ENCODE results near the gene ABR. TPM values are rescaled to one million over a fixed set of nuclear protein-coding genes. Genes with fewer than 3 reads are reported as not detected.
"Not testable (repeated sequence)": the region's sequence is repeated elsewhere in the genome, so short reads cannot be mapped to it uniquely, and the experiment has no call there.

The ABR gene
- total and polyA plus RNA-seq, 3 donors from 2014 or later, result 30.6 to 52.7 (median 42.1) TPM

GRCh38 chr17:998111-998510 is 181.7 kb downstream of the ABR start:
- Histone ChIP-seq H3K4me1 (peaks cover 18% of the 10 kb centered on the region), H3K4me3 (no peak overlapping the region), H3K36me3 (ENCODE audit: low read depth, missing control alignments) (no peaks in the 10 kb centered on the region), H3K27ac (no peak overlapping the region), H3K9me3 (no peaks in the 10 kb centered on the region), H3K27me3 (no peaks in the 10 kb centered on the region)
- no peak for DNase-seq
- intact Hi-C loops (cut with DNase I; ENCODE audit: low total_unique reads), result no loop called here
- TF ChIP-seq POLR2A (IDR thresholded peaks at IDR 0.05) (no peak), CTCF (IDR thresholded peaks at IDR 0.05) (no peak)
- WGBS, 2 donors, result 21 to 44% methylated on average over 2 of the region's 2 CpGs

- H3K4me1 ChIP-seq, result peaks cover 18% of the 10 kb centered on the region
- H3K4me3 ChIP-seq, result peak within 1 kb of the TSS; percentile 83 to 99
- H3K9me3 ChIP-seq, result no peaks in the 10 kb centered on the region
- no peaks in the 10 kb centered on the region for H3K36me3 ChIP-seq (ENCODE audit: low read depth, missing control alignments)
- no peaks in the 10 kb centered on the region for H3K27me3 ChIP-seq
- TF ChIP-seq CTCF (IDR thresholded peaks at IDR 0.05) (peak; percentile 88 to 97 (median 93)), POLR2A (IDR thresholded peaks at IDR 0.05) (no peak)
- intact Hi-C loops (cut with DNase I; ENCODE audit: low total_unique reads), result no loop called here
- H3K27ac ChIP-seq, result peak within 1 kb of the TSS; percentile 93 to 94
- peak; percentile 96 for DNase-seq
- 0% methylated on average over 20 to 71 of the region's 71 CpGs for WGBS, 2 donors
Observed at GRCh38 chr17:996554-997344, 183.0 kb downstream of the ABR start, which contains the start of gene TIMM22. Gene TIMM22, plus strand, starts transcription at chr17:997129. Its CDS starts 14 bp downstream, at chr17:997143.

- WGBS, 2 donors, result 80 to 91% methylated on average over 8 of the region's 8 CpGs
- H3K4me1 ChIP-seq, result peaks cover 11% of the 10 kb centered on the region
- intact Hi-C loops (cut with DNase I; ENCODE audit: low total_unique reads); H3K4me3 ChIP-seq; H3K27me3 ChIP-seq; DNase-seq; H3K9me3 ChIP-seq; H3K27ac ChIP-seq; H3K36me3 ChIP-seq (ENCODE audit: low read depth, missing control alignments): not testable (repeated sequence)
Observed at GRCh38 chr17:995324-995723, 184.5 kb downstream of the ABR start.

- intact Hi-C loops (cut with DNase I; ENCODE audit: low total_unique reads), result no loop called here
- 64 to 88% methylated on average over 5 to 12 of the region's 13 CpGs for WGBS, 2 donors
- Histone ChIP-seq H3K36me3 (ENCODE audit: low read depth, missing control alignments) (no peaks in the 10 kb centered on the region), H3K4me3 (no peak overlapping the region), H3K9me3 (no peaks in the 10 kb centered on the region), H3K27ac (no peak overlapping the region), H3K27me3 (no peaks in the 10 kb centered on the region), H3K4me1 (peaks cover 5% of the 10 kb centered on the region)
- DNase-seq, result no peak
- TF ChIP-seq CTCF (IDR thresholded peaks at IDR 0.05) (no peak), POLR2A (IDR thresholded peaks at IDR 0.05) (no peak)
Observed at GRCh38 chr17:992933-993332, 186.8 kb downstream of the ABR start.

- Histone ChIP-seq H3K36me3 (ENCODE audit: low read depth, missing control alignments) (no peaks in the 10 kb centered on the region), H3K4me1 (no peaks in the 10 kb centered on the region), H3K27ac (no peak overlapping the region), H3K9me3 (no peaks in the 10 kb centered on the region), H3K27me3 (no peaks in the 10 kb centered on the region), H3K4me3 (no peak overlapping the region)
- 88 to 95% methylated on average over 11 of the region's 11 CpGs for WGBS, 2 donors
- DNase-seq, result no peak
- intact Hi-C loops (cut with DNase I; ENCODE audit: low total_unique reads), result loop anchor here (10.0 kb wide), 1 partner anchor 114 kb away; no protein-coding TSS in a partner anchor
- TF ChIP-seq CTCF (IDR thresholded peaks at IDR 0.05) (no peak), POLR2A (IDR thresholded peaks at IDR 0.05) (no peak)
Observed at GRCh38 chr17:988561-988960, 191.2 kb downstream of the ABR start.
